H9 (cell line): Measurements from ENCODE around the gene CLDN10. TPM values are rescaled to one million over a fixed set of nuclear protein-coding genes. Genes with fewer than 3 reads are reported as not detected.

Experiments used
- DNase-seq: peaks from one replicate; pipeline ENCODE4 v3.0.0-alpha.2; 2017
- H2AFZ ChIP-seq: one replicate; pipeline ENCODE4 v1.6.1; 2013; ENCODE audit warnings: mild to moderate bottlenecking, low read length, control low read depth, moderate library complexity
- H2AK5ac ChIP-seq: 2 replicates; pipeline ENCODE4 v1.6.1; 2013; ENCODE audit warnings: low read length, control low read depth, mixed read lengths; ENCODE audit not compliant: insufficient read length
- H2BK120ac ChIP-seq: one replicate; pipeline ENCODE4 v1.6.1; 2013; ENCODE audit warnings: low read depth, mild to moderate bottlenecking, low read length, control low read depth, inconsistent platforms; ENCODE audit not compliant: poor library complexity, severe bottlenecking
- H2BK12ac ChIP-seq: 2 replicates; pipeline ENCODE4 v1.6.1; 2013; ENCODE audit warnings: low read length, control low read depth, mixed read lengths, low read depth; ENCODE audit not compliant: insufficient read length
- H2BK15ac ChIP-seq: 2 replicates; pipeline ENCODE4 v1.6.1; 2013; ENCODE audit warnings: low read depth, low read length, control low read depth
- H2BK20ac ChIP-seq: one replicate; pipeline ENCODE4 v1.6.1; 2013; ENCODE audit warnings: low read depth, mild to moderate bottlenecking, low read length, control low read depth, inconsistent platforms; ENCODE audit not compliant: poor library complexity, severe bottlenecking
- H2BK5ac ChIP-seq: 2 replicates; pipeline ENCODE4 v1.6.1; 2013; ENCODE audit warnings: low read length, control low read depth, mixed read lengths; ENCODE audit not compliant: insufficient read length
- H3K14ac ChIP-seq: 2 replicates; pipeline ENCODE4 v1.6.1; 2013; ENCODE audit warnings: low read length, control low read depth; ENCODE audit not compliant: insufficient read depth
- H3K18ac ChIP-seq: 2 replicates; pipeline ENCODE4 v1.6.1; 2013; ENCODE audit warnings: low read depth, mild to moderate bottlenecking, mixed read lengths, low read length, control low read depth; ENCODE audit not compliant: insufficient read length
- H3K23ac ChIP-seq: 2 replicates; pipeline ENCODE4 v1.6.1; 2013; ENCODE audit warnings: low read length, control low read depth, mixed read lengths, low read depth; ENCODE audit not compliant: insufficient read length
- H3K23me2 ChIP-seq: 2 replicates; pipeline ENCODE4 v1.6.1; 2013; ENCODE audit warnings: low read depth, mild to moderate bottlenecking, mixed read lengths, low read length, control low read depth; ENCODE audit not compliant: insufficient read length, poor library complexity, severe bottlenecking
- H3K27ac ChIP-seq: 2 replicates; pipeline ENCODE4 v1.5.1; 2013; ENCODE audit warnings: low read length, control low read depth, mixed read lengths, low read depth; ENCODE audit not compliant: insufficient read length
- H3K27me3 ChIP-seq: 2 replicates; pipeline ENCODE4 v1.6.1; 2013; ENCODE audit warnings: low read length, control low read depth, inconsistent platforms; ENCODE audit not compliant: insufficient read depth
- H3K4ac ChIP-seq: 2 replicates; pipeline ENCODE4 v1.6.1; 2013; ENCODE audit warnings: low read depth, mild to moderate bottlenecking, control low read depth, inconsistent platforms, low read length, moderate library complexity
- H3K4me1 ChIP-seq: 2 replicates; pipeline ENCODE4 v1.6.1; 2013; ENCODE audit warnings: low read length, control low read depth, inconsistent platforms; ENCODE audit not compliant: insufficient read depth
- H3K4me2 ChIP-seq: 2 replicates; pipeline ENCODE4 v1.6.1; 2013; ENCODE audit warnings: low read length, control low read depth, mixed read lengths; ENCODE audit not compliant: insufficient read length, insufficient read depth
- H3K56ac ChIP-seq: 2 replicates; pipeline ENCODE4 v1.6.1; 2013; ENCODE audit warnings: low read depth, mild to moderate bottlenecking, mixed read lengths, low read length, control low read depth; ENCODE audit not compliant: insufficient read length
- H3K79me1 ChIP-seq: 2 replicates; pipeline ENCODE4 v1.6.1; 2013; ENCODE audit warnings: low read depth, mild to moderate bottlenecking, moderate library complexity, low read length, control low read depth, inconsistent platforms; ENCODE audit not compliant: insufficient read depth, poor library complexity, severe bottlenecking
- H3K79me2 ChIP-seq: 2 replicates; pipeline ENCODE4 v1.6.1; 2013; ENCODE audit warnings: low read length, control low read depth, inconsistent platforms; ENCODE audit not compliant: insufficient read depth
- H3K9ac ChIP-seq: 2 replicates; pipeline ENCODE4 v1.6.1; 2013; ENCODE audit warnings: low read length, control low read depth, mixed read lengths; ENCODE audit not compliant: insufficient read length; ENCODE audit errors: extremely low read depth
- H3K9me3 ChIP-seq: one replicate; pipeline ENCODE4 v1.6.1; 2013; ENCODE audit warnings: low read depth, low read length, inconsistent platforms; ENCODE audit not compliant: control insufficient read depth
- H3T11ph ChIP-seq: one replicate; pipeline ENCODE4 v1.6.1; 2013; ENCODE audit warnings: mild to moderate bottlenecking, low read length, control low read depth, inconsistent platforms
- H4K20me1 ChIP-seq: one replicate; pipeline ENCODE4 v1.6.1; 2013; ENCODE audit not compliant: control insufficient read depth, insufficient read length, insufficient read depth
- H4K5ac ChIP-seq: 2 replicates; pipeline ENCODE4 v1.6.1; 2013; ENCODE audit warnings: low read depth, mild to moderate bottlenecking, mixed read lengths, low read length, control low read depth; ENCODE audit not compliant: insufficient read length
- H4K8ac ChIP-seq: replicated peaks from 2 replicates; pipeline ENCODE4 v1.6.1; 2013; ENCODE audit warnings: low read length, control low read depth, mixed read lengths, low read depth; ENCODE audit not compliant: insufficient read length
- H4K91ac ChIP-seq: 2 replicates; pipeline ENCODE4 v1.6.1; 2013; ENCODE audit warnings: low read depth, mild to moderate bottlenecking, moderate library complexity, mixed read lengths, low read length, control low read depth; ENCODE audit not compliant: insufficient read length
- H3K27ac Mint-ChIP-seq, 3 experiments: 2 replicates in 2 of 3; 3 replicates in 1 of 3; pipeline ENCODE4 v1.8.0; 2020 to 2021; ENCODE audit warnings: mixed read lengths in 3 of 3, mild to moderate bottlenecking in 1 of 3, moderate library complexity in 1 of 3
- H3K27me3 Mint-ChIP-seq: 2 replicates; pipeline ENCODE4 v1.8.0; 2021; ENCODE audit warnings: low read depth, mild to moderate bottlenecking, moderate library complexity, mixed read lengths
- H3K36me3 Mint-ChIP-seq, 3 experiments: 2 replicates in 2 of 3; 3 replicates in 1 of 3; pipeline ENCODE4 v1.8.0; 2020 to 2021; ENCODE audit warnings: low read depth in 3 of 3, mixed read lengths in 3 of 3; ENCODE audit not compliant: insufficient read depth in 1 of 3
- H3K4me1 Mint-ChIP-seq, 2 experiments: 2 replicates each; pipeline ENCODE4 v1.8.0; 2020; ENCODE audit warnings: mixed read lengths in 2 of 2
- H3K4me3 Mint-ChIP-seq, 2 experiments: 2 replicates in 1 of 2; 3 replicates in 1 of 2; pipeline ENCODE4 v1.8.0; 2020 to 2021; ENCODE audit warnings: mild to moderate bottlenecking in 2 of 2, mixed read lengths in 2 of 2, moderate library complexity in 1 of 2
- H3K9me3 Mint-ChIP-seq, 2 experiments: 2 replicates in 1 of 2; 3 replicates in 1 of 2; pipeline ENCODE4 v1.8.0; 2020; ENCODE audit warnings: mild to moderate bottlenecking in 2 of 2, mixed read lengths in 2 of 2, moderate library complexity in 1 of 2
- CTCF ChIP-seq: fragments of 200-600 bp; sonication (generic); conservative IDR thresholded peaks from 3 replicates; pipeline ENCODE4 v1.8.0; 2021; ENCODE audit warnings: antibody characterized with exemption, mild to moderate bottlenecking
- WGBS: extraction: QIAGEN DNeasy Blood & Tissue Kit; methylation state at CpG from one replicate; pipeline ENCODE4 v1.1.7; 2013; ENCODE audit warnings: missing lambda C conversion rate, low lambda C conversion rate, mixed read lengths; ENCODE audit not compliant: insufficient read length; ENCODE audit errors: extremely low coverage; 5-methylcytosine and 5-hydroxymethylcytosine counted together
- total RNA-seq: library from RNA; stranded (reverse); gene quantifications from 2 replicates; pipeline ENCODE4 v1.2.1, GENCODE V29; 2021

Gene CLDN10
- total RNA-seq, 1 experiment from 2014 or later = 20.7 TPM

GRCh38 chr13:95536632-95537241 is 15.8 kb upstream of the CLDN10 start:
- H3K4me2 ChIP-seq = no peak overlapping the region
- no peaks in the 10 kb centered on the region for H3K79me1 ChIP-seq
- H3K27me3 Mint-ChIP-seq = no peaks in the 10 kb centered on the region
- H3K27ac Mint-ChIP-seq = peak overlapping the region in 1 of 3 experiments; percentile 13; a peak in 1 of 7 replicates
- H2BK5ac ChIP-seq = no peak overlapping the region
- no peaks in the 10 kb centered on the region for H3K9me3 Mint-ChIP-seq
- H3K4me3 Mint-ChIP-seq = no peak overlapping the region
- H4K20me1 ChIP-seq = no peaks in the 10 kb centered on the region
- no peak overlapping the region for H2BK12ac ChIP-seq
- no peaks in the 10 kb centered on the region for H3K9me3 ChIP-seq
- no peak overlapping the region for H3K27ac ChIP-seq
- H3K9ac ChIP-seq = no peak overlapping the region
- peaks cover 29 to 32% of the 10 kb centered on the region in 2 experiments for H3K4me1 Mint-ChIP-seq
- H2AK5ac ChIP-seq = no peak overlapping the region
- H3K56ac ChIP-seq = no peak overlapping the region
- H4K91ac ChIP-seq = no peak overlapping the region
- H3K27me3 ChIP-seq = no peaks in the 10 kb centered on the region
- H3K18ac ChIP-seq = no peak overlapping the region
- no CpG with 5 or more reads among the region's 6 CpGs for WGBS
- TF ChIP-seq CTCF = peak; percentile 59
- H2BK120ac ChIP-seq = no peak overlapping the region
- H3K79me2 ChIP-seq = no peaks in the 10 kb centered on the region
- no peak overlapping the region for H3K14ac ChIP-seq
- no peak overlapping the region for H4K5ac ChIP-seq
- H3K23me2 ChIP-seq = no peaks in the 10 kb centered on the region
- H2AFZ ChIP-seq = no peak overlapping the region
- no peak overlapping the region for H4K8ac ChIP-seq
- no peak overlapping the region for H2BK20ac ChIP-seq
- H3K4me1 ChIP-seq = no peaks in the 10 kb centered on the region
- H3K36me3 Mint-ChIP-seq = no peaks in the 10 kb centered on the region
- H3T11ph ChIP-seq = no peak overlapping the region
- no peak overlapping the region for H3K23ac ChIP-seq
- H2BK15ac ChIP-seq = no peak overlapping the region
- DNase-seq = no peak
- H3K4ac ChIP-seq = no peak overlapping the region
